Measurements from ENCODE around the gene SEC14L5.
"Not testable (repeated sequence)": the region's sequence is repeated elsewhere in the genome, so short reads cannot be mapped to it uniquely, and the experiment has no call there.

SEC14L5 gene

DNA sequence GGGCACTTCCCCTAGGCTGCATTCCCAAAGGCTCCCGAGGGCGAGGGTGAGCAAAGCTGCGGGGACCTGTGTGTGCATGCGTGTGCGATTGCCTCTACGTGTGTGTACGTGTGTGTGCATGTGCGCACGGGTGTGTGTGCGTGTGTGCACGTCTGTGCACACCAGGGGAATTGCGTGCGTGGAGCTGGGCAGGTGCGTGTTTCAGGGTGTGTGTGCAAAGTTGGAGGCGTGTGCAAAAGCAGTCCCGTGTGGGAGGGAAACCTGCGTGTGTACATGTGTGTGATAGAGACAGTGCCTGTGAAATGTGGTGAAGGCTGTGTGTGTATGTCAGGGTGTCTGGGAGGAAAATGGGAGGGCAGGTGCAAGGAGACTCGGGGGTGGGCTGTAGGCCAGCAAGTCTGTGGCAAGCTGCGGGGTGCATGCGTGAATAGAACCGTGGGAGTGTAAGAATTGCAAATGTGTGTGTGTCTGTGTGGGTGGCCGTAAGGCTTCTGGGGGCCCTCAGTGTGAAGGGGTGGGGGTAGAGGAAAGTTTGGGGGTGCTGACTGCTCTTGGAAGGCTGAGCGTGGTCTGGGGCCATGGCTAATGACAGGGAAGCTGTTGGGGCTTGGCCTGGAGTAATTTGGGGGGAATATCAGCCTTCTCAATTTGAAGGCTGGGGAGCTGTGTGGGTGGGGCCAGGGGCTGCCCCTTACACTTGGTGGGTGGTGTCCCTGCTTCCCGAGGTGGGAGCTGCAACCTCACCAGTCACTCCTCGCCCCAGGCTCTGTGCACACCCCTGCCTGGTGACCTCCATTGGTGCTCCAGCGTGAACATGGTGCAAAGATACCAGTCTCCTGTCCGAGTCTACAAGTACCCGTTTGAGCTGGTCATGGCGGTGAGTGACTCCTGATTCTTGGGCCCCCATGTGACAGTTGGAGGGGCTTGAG is 644 bp downstream of the SEC14L5 start:
- TF ChIP-seq ZFX (IDR thresholded peaks at IDR 0.05) (no peak), CTCF (conservative IDR thresholded peaks at IDR 0.05) (no peak)
- no peak overlapping the region for H3K27ac ChIP-seq

GRCh38 chr16:4960579-4960978 is 2.4 kb downstream of the SEC14L5 start:
- TF ChIP-seq CTCF (conservative IDR thresholded peaks at IDR 0.05) = no peak
- TF ChIP-seq ZFX (IDR thresholded peaks at IDR 0.05) = no peak
- H3K27ac ChIP-seq = no peak overlapping the region

DNA sequence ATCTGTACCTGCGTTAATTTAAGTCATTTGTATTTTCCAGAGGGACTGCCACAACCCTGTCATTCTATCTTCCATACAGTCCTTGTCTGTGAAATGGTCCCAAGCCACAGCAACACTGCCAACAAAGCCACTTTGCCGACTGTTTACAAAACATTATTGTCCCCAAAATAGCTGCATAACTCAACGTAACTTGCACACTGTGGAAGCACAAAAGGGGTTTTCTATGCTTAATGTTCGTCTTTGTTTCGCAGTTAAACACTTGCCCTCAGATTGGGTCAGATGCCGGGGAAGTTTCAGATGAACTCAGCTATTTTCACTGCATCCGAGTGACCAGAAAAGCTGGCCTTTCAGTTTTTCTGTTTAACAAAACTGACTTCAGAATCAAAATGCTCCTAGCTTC is 4.6 kb downstream of the SEC14L5 start:
- no peak overlapping the region for H3K27ac ChIP-seq
- TF ChIP-seq CTCF (conservative IDR thresholded peaks at IDR 0.05) = no peak
- TF ChIP-seq ZFX (IDR thresholded peaks at IDR 0.05) = no peak

DNA sequence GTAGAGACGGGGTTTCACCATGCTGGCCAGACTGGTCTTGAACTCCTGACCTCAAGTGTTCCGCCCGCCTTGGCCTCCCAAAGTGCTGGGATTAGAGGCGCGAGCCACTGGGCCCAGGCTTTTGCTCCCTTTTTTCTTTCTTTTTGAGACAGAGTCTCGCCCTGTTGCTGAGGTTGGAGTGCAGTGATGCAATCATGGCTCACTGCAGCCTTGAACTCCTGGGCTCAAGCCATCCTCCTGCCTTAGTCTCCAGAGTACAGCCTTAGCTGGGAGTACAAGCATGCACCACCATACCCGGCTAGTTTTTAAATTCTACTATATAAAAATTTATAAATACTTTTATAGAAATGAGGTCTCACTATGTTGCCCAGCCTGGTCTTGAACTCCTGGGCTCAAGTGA is 5.4 kb downstream of the SEC14L5 start:
- not testable (repeated sequence) for H3K27ac ChIP-seq

- TF ChIP-seq CTCF (conservative IDR thresholded peaks at IDR 0.05) (no peak), ZFX (IDR thresholded peaks at IDR 0.05) (no peak)
- no peak overlapping the region for H3K27ac ChIP-seq
Observed at GRCh38 chr16:4966736-4967453, 8.8 kb downstream of the SEC14L5 start.

DNA sequence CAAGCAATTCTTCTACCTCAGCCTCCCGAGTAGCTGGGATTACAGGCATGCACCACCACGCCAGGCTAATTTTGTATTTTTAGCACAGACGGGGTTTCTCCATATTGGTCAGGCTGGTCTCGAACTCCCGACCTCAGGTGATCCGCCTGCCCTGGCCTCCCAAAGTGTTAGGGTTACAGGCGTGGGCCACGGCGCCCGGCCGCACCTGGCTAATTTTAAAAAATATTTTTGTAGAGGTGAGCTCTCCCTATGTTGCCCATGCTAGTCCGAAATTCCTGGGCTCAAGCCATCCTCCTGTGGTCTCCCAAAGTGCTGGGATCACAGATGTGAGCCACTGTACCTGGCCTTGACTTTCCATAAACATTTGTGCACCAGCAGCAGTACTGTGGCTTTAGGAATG is 10.1 kb downstream of the SEC14L5 start:
- not testable (repeated sequence) for H3K27ac ChIP-seq

DNA sequence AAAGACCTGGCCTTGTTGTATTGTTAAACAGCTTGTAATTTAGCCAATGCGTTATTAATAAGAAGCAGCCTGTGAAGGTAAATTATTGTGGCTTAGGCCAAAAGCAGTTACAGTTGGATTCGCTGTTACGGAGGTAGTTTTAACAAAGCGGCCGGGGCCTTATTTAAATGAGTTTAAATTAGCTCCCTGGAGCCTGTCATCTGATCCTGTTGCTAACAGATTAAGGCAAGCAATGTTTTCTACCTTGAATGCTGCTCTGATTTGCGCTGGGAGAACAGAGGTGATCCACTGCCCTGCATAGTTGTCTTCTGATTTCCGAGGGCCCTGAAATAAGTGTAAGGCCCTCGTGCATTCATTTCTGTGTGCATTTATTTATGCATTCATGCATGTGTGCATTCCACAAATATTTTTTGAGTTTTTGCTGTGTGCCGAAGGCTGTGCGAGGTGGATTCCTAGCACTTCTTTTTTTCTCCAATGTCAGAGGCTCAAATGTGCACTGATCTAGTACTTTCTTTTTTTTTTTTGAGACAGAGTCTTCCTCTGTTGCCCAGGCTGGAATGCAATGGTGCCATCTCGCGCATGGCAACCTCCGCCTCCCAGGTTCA is 10.9 kb downstream of the SEC14L5 start:
- H3K27ac ChIP-seq = no peak overlapping the region
- no peak for TF ChIP-seq CTCF (conservative IDR thresholded peaks at IDR 0.05)
- TF ChIP-seq ZFX (IDR thresholded peaks at IDR 0.05) = no peak

DNA sequence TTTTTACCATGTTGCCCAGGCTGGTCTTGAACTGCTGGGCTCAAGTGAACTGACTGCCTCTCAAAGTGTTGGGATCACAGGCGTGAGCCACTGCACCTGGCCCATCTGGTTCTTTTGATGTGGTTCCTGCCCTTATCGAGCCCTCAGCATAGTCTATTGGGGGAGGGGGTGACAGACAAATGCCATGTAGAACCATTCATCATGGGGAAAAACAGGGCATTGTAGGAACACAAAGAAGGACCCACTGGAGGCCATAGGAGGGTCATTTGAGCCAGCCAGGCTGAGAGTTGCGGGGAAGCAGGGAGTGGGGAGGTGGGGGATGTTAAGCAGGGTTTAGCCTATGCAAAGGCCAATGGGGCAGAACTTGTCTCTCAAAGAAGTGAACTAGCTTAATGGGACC is 11.9 kb downstream of the SEC14L5 start:
- TF ChIP-seq ZFX (IDR thresholded peaks at IDR 0.05) (no peak), CTCF (conservative IDR thresholded peaks at IDR 0.05) (no peak)
- no peak overlapping the region for H3K27ac ChIP-seq
